ENCODE results near the gene PLCB4. TPM values are rescaled to one million over a fixed set of nuclear protein-coding genes. Genes with fewer than 3 reads are reported as not detected.

Gene PLCB4
- total and polyA plus RNA-seq, 8 donors, result 6.2 to 15.3 (median 9.4) TPM

DNA sequence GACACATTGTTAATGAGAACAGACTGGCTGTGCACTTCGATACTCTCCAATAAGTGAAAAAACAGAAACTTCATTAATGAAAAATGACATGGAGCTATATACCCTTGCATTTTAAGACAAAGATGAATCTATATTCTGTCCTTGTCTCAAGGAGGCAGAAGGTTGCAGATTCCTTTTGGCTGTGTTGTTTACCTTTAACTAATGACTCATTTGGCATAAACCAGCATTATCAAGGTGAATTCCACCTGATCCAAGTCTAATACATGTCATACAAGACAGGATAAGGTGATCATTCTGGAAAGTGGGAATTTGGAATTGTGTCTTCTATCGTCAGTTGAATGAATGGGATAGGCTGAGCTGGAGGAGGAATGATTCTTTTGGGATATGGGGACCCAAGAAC is 192.9 kb downstream of the PLCB4 start:
- TF ChIP-seq, protein P1, sequence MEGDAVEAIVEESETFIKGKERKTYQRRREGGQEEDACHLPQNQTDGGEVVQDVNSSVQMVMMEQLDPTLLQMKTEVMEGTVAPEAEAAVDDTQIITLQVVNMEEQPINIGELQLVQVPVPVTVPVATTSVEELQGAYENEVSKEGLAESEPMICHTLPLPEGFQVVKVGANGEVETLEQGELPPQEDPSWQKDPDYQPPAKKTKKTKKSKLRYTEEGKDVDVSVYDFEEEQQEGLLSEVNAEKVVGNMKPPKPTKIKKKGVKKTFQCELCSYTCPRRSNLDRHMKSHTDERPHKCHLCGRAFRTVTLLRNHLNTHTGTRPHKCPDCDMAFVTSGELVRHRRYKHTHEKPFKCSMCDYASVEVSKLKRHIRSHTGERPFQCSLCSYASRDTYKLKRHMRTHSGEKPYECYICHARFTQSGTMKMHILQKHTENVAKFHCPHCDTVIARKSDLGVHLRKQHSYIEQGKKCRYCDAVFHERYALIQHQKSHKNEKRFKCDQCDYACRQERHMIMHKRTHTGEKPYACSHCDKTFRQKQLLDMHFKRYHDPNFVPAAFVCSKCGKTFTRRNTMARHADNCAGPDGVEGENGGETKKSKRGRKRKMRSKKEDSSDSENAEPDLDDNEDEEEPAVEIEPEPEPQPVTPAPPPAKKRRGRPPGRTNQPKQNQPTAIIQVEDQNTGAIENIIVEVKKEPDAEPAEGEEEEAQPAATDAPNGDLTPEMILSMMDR (IDR thresholded peaks at IDR 0.05), result no peak
- H3K27me3 ChIP-seq, result no peaks in the 10 kb centered on the region
- no peak for ATAC-seq
- peaks cover 0 to 12% of the 10 kb centered on the region in 2 donors for H3K4me1 ChIP-seq
- no peak for DNase-seq
- H3K36me3 ChIP-seq, result no peaks in the 10 kb centered on the region
- H3K27ac ChIP-seq, result no peak overlapping the region
- intact Hi-C loops (cut with DNase I), result no loop called here
- H3K9me3 ChIP-seq, result no peaks in the 10 kb centered on the region
- no peak overlapping the region for H3K4me3 ChIP-seq

DNA sequence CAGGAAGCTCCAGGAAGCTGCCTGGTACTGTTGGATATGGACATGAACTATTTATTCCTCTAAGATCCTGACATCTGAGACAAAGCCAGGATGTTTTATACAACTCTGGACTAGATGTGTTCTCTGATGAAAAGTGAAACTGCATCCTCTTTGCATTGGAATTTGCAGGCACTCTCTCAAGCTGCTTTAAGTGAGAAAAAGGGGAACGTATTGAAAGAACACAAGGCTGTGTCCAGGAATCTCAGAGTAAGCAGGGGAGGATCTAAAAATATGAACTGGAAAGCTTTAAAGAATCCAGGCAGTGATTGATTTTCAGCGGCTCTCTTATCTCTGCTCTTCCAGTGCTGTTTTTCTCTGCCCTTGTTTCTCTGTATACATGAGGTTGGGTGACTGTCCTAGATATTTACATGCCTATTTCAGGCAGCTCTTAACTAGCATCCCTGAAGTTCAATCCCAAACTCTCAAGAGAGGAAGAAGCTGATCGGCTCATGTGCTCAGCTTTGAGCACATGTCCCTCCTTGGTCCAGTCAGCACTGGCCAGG is 193.8 kb downstream of the PLCB4 start:
- H3K4me3 ChIP-seq, result no peak overlapping the region
- H3K4me1 ChIP-seq, result peaks cover 0 to 12% of the 10 kb centered on the region in 2 donors
- DNase-seq (no peak), ATAC-seq (no peak)
- TF ChIP-seq, protein P1 (IDR thresholded peaks at IDR 0.05), result no peak
- H3K9me3 ChIP-seq, result no peaks in the 10 kb centered on the region
- no peaks in the 10 kb centered on the region for H3K27me3 ChIP-seq
- peak overlapping the region; percentile 18 to 35 for H3K27ac ChIP-seq
- H3K36me3 ChIP-seq, result no peaks in the 10 kb centered on the region
- intact Hi-C loops (cut with DNase I), result no loop called here

DNA sequence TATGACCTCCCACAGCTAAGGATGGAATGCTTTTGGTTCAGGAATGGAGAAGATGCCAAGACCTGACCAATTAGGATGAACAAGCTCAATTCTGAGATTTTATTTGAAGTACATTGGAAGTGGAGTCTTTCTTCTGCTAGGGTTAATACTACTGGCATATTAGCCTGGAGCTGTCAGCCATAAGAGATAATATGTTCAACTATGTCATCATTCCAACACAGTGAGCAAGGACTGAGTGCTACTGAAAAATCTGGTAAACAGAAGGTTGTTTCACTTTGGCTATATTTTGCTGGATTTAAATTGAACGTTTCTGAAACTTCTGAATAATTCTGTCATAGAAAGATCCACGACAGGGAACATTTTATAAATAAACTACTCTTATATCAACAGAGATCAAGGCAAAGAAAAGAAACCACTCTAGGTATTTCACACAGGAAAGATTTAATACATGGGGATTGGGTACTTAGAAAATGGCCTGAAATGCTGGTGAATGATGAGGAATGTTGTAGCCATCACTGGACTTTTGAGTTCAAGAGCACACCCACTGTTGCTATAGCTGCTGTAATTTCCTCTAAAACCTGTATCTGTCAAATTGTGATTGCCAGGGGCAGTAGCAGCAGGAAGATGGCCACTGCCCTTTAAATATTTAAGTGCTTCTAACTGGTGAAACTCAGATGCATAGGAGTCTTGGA is 200.5 kb downstream of the PLCB4 start:
- no peaks in the 10 kb centered on the region for H3K9me3 ChIP-seq
- DNase-seq (no peak), ATAC-seq (no peak)
- peak overlapping the region in 1 of 2 donors; percentile 3 for H3K27ac ChIP-seq
- no peaks in the 10 kb centered on the region for H3K4me1 ChIP-seq
- H3K4me3 ChIP-seq, result no peak overlapping the region
- intact Hi-C loops (cut with DNase I), result no loop called here
- TF ChIP-seq, protein P1 (IDR thresholded peaks at IDR 0.05), result no peak
- H3K27me3 ChIP-seq, result no peaks in the 10 kb centered on the region
- H3K36me3 ChIP-seq, result no peaks in the 10 kb centered on the region

DNA sequence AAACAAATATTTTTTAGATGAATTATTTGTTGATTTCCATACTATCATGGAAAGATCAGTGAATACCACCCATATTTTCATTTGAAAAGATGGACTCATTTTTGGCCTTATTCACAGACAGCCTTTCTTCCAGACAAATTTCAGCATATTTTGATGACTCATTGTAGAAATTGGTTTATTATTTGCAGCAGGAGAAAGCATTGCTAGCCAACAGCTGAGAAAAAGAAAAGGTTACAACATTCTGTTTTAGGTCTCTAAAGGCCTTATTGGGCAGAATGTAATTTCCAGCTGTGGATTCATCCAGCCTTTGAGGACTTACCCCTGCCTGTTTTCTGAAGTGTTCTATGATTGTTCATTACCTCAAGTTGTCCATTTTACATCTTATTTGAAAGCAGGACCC is 201.9 kb downstream of the PLCB4 start:
- ATAC-seq, result no peak
- DNase-seq, result no peak
- Histone ChIP-seq H3K4me3 (no peak overlapping the region), H3K9me3 (no peaks in the 10 kb centered on the region), H3K27ac (peak overlapping the region in 1 of 2 donors; percentile 58), H3K36me3 (no peaks in the 10 kb centered on the region), H3K27me3 (no peaks in the 10 kb centered on the region), H3K4me1 (no peaks in the 10 kb centered on the region)
- intact Hi-C loops (cut with DNase I), result no loop called here
- TF ChIP-seq, protein P1 (IDR thresholded peaks at IDR 0.05), result no peak

DNA sequence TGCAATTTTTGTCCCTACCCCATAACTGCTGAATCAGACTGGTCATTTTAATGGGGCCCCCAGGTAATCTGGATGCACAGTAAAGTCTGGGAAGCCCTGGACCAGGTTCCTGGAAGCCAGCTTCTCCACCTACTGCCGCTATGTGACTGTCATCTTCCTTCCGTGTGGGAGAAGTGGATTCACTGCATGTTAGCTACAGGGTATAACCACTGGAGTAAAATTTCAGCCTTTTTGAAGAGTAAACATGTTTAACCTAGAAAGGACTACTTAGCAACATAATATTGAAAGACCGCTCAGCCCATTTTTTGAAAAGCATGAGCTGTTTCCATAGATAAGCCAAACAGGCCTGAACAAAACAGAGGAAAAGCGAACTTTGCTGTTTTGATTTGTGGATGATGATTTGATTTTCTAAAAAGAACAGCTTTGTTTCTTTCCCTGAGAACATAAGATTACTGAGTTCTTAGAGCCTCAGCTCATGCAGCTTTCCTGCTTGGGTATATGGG is 208.1 kb downstream of the PLCB4 start:
- Histone ChIP-seq H3K36me3 (no peaks in the 10 kb centered on the region), H3K27ac (peak overlapping the region in 1 of 2 donors; percentile 16), H3K4me3 (no peak overlapping the region), H3K9me3 (no peaks in the 10 kb centered on the region), H3K4me1 (no peaks in the 10 kb centered on the region), H3K27me3 (no peaks in the 10 kb centered on the region)
- DNase-seq (peak in 2 of 4 donors; percentile 39 to 44), ATAC-seq (peak; percentile 33)
- TF ChIP-seq, protein P1 (IDR thresholded peaks at IDR 0.05), result no peak
- intact Hi-C loops (cut with DNase I), result no loop called here
